Muscle of back (tissue), 11 donors: ENCODE results near the gene XG. TPM values are rescaled to one million over a fixed set of nuclear protein-coding genes. Genes with fewer than 3 reads are reported as not detected.
"Not testable (repeated sequence)": the region's sequence is repeated elsewhere in the genome, so short reads cannot be mapped to it uniquely, and the experiment has no call there.

Experiments used
- DNase-seq, 3 donors: peaks; one replicate each; pipeline versions ENCODE4 v3.0.0 to v3.0.0-alpha.2; 2013
- polyA plus RNA-seq, 10 donors: library from polyadenylated mRNA; unstranded; fragments of 120-200 nt; gene quantifications; one replicate each; pipeline ENCODE4 v1.2.1, GENCODE V29; 2013; ENCODE audit not compliant: insufficient read length in 10 of 10

XG gene
- polyA plus RNA-seq, 10 donors: 1.0 to 3.3 (median 1.7) TPM

DNA sequence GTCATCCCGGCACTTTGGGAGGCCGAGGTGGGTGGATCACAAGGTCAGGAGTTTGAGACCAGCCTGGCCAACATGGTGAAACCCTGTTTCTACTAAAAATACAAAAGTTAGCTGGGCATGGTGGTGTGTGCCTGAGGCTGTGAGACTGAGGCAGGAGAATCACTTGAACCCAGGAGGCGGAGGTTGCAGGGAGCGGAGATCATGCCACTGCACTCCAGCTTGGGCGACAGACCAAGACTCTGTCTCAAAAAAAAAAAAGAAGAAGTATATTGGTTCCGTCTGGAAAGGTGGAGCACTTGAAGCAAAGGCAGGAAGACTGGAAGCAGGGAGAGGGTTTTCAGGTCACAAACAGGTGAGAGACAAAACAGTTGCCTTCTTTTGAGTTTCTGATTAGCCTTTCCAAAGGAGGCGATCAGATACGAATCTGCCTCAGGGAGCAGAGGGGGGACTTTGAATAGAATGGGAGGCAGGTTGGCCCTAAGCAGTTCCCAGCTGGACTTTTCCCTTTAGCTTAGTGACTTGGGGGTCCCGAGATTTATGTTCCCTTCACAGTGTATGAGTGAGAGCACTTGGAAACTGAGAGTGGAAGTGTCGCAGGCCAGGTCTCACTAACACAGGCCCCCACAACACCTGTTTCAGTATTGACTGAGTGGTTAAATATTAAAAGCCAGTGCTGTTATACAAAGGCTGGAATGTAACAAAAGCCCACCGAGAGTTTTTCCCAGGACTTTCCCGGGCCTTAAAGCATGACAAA is 28.8 kb downstream of the XG start:
- DNase-seq: not testable (repeated sequence)

DNA sequence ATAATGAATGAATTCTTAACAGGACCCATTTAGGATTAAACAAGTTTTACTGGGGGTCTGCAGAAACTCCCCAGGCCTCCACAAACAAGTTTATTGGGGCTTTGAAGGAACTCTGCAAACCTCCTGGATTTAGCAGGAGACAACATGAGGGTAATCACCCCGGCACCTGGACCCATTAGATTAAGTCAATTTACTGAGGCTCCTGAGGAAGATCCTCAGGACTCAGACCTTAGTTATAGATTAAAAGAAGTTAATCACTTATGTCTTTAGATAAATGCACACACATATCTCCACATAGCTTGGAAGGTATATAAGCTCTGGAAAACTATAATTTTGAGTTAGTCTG is 29.4 kb downstream of the XG start:
- DNase-seq: no peak

DNA sequence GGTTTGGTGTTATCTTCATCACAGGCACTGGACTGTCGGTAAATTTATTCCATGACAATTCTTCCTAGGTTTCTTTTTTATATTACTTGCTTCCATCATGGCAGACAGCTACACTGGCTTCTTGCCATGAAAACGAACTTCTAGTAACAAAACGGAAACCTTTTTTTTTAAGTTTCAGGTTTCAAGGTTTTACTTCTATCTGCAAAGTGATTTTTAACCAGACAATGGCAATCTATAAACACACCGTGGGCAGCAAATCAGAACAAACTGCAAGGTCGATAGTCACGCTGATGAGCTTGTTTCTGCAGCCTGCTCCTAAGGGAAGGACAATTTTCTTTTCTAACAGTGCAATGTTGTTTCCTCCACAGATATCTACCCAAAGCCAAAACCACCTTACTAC is 29.9 kb downstream of the XG start:
- DNase-seq: no peak

DNA sequence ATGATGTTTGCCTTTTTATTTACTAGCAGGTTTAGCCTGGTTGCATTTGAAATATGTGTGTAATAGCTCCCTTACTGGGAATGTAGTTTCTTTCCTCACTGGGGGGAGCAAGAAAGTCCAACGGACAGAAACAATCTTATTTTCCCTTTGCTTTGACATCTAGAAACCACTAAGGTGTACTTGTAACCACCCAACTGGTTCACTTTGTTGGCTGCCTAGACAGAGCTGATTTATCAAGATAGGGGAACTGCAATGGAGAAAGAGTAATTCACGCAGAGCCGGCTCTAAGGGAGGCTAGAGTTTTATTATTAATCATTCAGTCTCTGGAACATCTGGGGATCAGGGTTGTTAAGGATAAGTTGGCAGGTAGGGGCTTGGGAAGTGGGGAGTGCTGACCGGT is 30.3 kb downstream of the XG start:
- DNase-seq: no peak

DNA sequence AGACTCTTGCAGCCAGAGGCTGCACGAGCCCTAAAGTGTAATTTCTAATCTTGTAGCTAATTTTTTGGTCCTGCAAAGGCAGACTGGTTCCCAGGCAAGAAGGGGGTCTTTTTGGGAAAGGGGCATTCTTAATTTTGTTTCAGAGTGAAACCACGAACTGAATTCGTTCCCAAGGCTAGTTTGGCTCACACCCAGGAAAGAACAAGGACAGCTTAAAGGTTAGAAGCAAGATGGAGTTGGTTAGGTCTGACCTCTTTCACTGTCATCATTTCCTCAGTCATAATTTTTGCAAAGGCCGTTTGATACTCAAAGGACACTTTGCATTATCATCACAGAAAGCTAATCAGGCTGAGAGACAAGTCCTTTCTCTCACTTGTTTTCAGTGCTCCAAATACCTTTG is 30.9 kb downstream of the XG start:
- DNase-seq: no peak

DNA sequence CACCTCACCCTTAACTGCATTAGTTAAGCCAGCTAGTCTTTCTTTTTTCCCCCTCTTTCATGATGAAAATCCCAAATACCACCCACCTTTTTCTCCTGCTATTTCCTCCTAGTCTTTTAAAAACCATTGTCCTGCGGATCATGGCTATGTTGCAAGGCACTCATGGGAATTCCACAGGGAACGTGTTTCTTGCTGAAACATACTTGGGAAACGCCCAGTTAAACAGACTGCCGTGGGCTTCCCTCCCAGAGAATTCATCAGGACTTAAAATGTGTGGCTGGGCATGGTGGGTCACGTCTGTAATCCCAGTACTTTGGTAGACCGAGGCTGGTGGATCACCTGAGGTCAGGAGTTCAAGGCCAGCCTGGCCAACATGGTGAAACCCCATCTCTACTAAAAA is 32.2 kb downstream of the XG start:
- DNase-seq: no peak

DNA sequence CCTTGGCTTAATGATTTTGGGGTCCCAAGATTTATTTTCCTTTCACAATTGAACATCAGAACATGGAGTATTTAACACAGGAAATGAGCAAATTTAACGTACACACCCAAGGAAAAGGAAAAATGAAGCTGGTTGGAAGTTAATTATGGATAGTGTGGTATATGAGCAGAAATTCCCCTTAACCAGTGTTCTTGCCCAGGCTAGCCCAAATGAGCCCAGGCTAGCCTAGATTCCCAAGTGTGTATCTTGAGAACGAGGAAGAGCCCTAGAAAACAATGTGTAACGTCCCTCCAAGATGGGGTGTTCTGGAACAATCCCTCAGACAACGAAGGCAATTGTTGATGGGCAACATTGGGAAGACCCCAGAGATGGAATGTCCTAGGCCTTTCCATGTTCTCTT is 33.7 kb downstream of the XG start:
- DNase-seq: no peak

DNA sequence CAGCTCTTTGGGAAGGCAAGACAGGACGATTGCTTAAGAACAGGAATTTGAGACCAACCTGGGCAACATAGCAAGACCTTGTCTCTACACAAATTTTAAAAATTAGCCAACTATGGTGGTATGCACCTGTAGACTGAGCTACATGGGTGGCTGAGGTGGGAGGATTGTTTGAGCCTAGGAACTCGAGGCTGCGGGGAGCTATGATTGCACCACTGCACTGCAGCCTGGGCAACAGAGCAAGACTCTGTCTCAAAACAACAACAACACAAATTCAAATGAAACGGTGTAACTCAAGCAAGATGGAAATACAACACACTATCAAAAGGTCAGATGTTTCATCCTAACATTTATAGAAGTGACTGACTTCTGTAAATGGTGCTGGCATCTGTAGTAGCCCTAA is 37.1 kb downstream of the XG start:
- no peak for DNase-seq

DNA sequence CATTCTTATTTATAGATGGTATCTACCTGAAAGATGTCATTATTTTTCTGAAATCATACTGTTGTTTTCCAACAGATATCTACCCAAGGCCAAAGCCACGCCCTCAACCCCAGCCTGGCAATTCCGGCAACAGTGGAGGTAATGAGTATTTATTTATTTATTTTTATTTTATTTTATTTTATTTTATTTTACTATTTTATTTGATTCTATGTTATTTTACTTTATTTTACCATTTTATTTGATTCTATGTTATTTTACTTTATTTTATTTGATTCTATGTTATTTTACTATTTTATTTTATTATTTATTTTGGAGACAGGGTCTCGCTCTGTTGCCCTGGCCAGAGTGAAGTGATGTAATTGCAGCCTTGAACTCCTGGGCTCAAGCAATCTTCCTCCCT is 37.7 kb downstream of the XG start:
- DNase-seq: no peak

DNA sequence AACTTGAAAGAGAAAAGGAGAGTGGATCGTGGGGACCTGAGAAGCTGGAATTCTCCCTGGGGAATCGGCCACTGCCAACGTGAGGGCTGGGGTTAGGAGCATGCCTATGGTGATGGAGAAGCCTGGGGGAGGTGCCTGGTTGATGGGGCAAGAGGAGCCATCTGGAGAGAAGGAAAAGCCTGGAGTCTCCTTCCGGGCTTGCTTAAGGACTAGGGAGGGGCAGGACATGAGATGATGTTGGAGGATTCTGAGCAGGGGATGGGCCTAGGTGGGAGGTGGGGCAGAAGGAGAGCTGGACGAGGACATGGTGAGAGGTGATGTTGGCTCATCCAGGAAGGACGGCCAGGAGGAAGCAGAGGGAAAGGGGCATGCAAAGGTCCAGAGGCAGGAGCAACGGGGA is 41.9 kb downstream of the XG start:
- DNase-seq: no peak

DNA sequence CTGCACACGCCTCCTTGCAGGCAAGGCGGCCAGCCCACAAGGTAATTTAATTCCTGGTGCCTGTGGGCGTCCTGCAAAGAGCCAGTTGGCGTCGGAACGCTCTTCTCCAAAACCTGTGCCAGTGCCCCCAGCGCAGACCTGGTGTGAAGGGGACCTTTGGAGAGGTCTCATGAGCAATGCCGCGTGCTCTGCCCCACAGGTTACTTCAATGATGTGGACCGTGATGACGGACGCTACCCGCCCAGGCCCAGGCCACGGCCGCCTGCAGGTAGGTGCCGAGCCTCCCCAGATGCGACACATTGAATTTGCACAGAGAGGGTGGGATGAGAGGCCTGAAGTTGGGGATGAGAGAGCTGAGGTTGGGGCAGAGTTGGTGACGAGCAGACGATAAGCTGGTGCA is 42.5 kb downstream of the XG start:
- DNase-seq: no peak

DNA sequence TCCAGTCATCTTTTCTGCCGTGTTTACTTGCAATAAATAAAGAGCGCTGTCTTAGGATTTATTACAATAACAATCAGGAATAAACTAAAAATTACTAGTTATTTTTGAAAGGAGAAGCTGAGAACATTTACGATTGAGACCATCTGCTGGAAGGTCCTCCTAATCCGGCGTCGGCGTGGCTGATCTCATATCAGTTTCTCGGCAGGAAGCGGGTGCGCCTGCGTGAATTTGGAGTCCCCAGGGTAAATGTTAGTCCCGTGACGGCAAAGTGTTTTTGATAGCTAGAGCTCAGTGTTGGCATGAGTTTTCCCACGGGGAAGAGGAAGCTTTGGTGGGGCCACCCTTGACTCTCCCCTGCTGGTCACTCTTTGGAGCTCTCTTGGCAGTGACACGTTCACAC is 45.0 kb downstream of the XG start:
- DNase-seq: not testable (repeated sequence)

DNA sequence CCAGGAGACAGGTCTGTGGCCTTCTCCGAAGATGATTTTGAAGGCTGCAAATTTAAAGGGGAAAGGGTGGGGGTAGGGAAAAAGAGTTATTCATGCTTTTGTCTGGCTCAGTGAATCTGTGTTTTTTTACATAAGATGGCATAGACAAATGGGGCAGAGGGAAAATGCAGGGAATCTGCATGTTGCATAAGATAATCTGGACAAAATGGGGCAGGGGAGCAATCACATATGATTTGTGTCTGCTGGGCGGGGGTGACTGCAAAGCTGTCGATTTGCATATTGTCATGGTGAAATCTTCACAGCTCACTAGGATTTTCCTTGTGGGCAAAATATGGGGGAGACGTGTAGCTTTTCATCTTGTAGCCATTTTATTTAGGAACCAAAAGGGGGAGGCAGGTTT is 47.5 kb downstream of the XG start:
- no peak for DNase-seq

DNA sequence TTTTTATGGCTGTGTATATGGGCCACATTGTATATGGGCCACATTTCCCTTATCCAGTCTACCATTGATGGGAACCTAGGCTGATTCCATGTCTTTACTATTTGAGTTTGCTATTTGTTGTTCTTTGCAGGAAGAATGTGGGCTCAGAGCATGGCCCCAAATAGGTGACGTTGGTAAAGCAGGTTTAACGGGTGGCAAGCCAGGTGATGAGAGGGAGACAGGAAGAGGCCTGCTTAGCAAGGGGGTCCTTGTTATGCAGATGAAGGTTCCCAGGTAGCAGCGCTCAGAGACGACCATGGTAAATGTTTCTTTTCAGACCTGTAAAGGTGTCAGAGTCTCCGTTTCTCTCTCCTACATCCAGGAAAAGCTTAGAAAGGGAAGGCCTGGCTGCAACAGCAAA is 48.1 kb downstream of the XG start:
- DNase-seq: not testable (repeated sequence)

DNA sequence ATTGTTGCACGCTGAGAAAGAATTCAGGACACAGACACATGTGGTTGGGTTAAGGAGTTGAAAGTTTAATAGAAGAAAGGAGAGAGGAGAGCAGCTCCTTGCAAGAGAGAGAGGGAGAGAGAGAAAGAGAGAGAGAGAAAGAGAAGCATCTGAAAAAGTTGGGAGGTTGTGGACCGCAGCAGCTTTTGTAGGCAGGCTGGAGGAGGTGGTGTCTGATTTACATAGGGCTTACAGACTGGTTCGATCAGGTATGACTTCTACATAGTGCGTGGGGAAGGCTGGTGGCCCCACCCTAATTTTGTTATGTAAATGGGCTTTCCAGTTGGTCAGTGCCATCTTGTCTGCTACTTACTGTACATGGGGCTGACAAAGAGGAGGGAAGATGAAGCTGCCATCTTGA is 49.4 kb downstream of the XG start:
- no peak for DNase-seq

DNA sequence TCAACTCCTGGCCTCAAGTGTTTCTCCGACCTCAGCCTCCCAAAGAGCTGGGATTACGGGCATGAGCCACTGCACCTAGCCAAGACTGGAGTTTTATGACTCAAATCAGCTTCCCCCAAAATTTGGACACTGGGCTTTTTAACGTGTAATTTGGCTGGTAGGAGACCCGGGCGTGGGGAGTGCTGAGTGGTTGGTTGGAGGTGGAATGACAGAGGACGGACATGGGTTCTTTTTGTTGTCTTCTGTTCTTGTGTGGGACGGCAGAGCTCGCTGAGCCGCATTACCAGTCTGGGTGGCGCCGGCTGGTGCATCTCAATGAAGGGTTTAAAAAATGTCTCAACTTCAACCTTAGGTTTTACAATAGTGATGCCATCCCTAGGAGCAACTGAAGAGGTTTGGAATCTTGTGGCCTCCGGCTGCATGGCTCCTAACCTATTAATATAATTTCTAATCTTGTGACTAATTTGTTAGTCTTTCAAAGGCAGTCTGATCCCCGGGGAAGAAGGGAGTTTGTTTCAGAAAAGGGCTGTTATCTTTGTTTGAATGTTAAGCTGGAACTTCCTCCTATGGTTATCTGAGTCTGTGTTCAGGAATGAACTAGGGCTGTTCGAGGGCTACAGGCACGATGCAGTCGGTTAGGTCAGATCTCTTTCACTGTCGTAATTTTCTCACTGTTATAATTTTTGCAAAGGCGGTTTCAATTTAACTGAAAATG is 50.7 kb downstream of the XG start:
- not testable (repeated sequence) for DNase-seq

DNA sequence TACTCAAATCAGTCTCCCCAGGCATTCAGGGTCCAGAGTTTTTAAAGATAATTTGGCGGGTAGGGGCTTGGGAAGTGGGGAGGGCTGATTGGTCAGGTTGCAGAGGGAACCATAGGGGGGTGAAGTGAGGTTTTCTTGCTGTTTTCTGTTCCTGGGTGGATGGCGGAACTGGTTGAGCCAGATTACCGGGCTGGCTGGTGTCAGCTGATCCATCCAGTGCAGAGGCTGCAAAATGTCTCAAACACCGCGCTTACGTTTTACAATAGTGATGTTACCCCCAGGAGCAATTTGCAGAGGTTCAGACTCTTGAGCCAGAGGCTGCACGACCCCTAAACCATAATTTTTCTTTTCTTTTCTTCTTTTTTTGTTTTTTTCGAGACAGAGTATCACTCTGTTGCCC is 51.6 kb downstream of the XG start:
- DNase-seq: not testable (repeated sequence)

DNA sequence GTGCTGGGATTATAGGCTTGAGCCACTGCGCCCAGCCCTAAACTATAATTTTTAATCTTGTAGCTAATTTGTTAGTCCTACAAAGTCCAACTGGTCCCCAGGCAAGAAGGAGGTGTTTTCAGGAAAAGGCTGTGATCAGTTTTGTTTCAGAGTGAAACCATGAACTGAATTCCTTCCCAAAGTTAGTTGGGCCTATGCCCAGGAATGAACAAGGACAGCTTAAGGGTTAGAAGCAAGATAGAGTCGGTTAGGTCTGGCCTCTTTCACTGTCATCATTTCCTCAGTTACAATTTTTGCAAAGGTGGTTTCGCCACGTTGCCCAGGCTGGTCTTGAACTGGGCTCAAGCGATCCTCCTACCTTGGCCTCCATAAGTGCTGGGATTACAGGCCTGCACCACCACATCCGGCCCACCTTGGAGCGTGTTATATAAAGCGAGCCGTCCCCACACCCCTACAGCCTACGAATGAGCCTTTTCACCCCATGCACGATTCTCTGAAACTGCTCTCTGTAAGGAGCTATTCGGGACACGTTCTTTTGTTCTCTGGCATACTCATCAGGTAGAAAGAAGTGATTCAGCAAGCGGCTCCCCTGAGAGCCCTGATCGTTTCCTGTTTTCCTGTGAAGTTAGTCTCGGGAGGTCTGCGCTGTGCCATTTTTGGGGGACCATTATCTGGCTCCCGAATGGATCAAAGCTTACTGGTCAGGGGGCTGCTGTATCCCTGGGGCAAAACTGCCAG is 52.4 kb downstream of the XG start:
- DNase-seq: not testable (repeated sequence)

DNA sequence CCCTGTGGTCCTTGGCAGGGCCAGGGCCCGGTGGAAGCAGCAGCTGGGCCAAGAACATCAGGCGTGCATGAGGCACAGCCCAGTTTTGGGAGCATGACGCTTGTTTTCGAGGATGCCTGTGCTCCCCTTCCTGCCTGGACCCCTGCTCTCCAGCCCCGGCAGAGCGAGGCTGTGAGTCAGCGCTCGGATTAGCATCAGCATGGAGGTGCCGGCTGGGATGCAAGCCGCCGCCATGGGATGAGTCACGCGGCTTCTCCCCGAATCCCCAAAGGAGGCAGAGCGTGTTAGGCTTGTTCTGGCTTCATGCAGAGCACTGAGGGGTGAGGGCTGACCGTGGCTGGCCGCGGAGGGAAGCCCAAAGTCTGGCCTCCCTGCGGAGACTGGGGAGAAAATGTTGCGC is 53.0 kb downstream of the XG start:
- peak; percentile 38 to 46 (median 41) for DNase-seq

DNA sequence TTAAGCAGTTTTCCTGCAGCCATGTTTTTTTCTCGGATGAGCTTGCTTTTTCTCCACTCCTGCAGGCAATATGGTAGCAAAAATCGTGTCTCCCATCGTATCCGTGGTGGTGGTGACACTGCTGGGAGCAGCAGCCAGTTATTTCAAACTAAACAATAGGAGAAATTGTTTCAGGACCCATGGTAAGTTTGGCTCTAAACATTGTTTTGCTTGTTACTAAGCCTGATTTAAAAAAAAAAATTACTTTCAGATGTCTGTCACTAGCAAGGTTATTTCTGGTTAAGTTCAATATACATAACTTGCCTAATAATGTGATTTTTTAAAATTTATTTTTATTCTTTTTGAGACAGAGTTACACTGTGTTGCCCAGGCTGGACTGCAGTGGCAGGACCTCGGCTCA is 59.4 kb downstream of the XG start:
- no peak for DNase-seq

DNA sequence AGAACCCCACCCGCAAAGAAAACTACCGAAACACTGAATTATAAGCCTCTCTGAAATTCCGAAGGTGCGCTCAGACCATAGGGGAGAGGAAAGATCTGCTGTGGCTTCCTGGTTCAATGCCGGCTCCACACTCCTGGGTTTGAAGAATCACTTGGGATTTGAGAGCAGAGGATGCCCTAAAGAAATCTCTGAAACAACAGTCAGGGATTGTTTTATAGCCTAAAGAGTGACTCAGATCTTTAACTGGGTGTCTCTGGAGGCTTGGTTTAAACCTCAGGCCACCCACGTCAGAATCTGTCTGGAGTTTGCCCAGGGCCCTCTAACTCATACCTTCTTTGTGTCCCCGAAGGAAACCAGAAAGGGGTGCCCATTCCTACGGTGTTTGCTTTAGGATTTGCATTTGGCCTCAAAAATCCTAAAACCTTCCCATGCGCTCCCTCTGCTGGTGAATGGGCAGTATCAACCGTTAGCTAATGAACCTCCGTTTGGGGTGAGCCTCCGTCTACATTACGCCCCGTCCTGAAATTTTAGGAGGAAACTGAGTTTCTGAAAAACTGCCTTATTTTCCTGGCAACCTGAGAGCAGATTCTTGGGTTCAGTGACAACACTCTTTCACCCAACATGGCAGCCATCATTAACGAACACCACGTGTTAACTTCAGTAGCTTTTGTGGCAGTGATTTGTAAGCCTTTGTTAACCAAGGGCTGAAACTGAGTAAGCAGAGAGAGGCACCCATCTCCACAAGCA is 60.5 kb downstream of the XG start:
- peak; percentile 38 to 57 (median 45) for DNase-seq

DNA sequence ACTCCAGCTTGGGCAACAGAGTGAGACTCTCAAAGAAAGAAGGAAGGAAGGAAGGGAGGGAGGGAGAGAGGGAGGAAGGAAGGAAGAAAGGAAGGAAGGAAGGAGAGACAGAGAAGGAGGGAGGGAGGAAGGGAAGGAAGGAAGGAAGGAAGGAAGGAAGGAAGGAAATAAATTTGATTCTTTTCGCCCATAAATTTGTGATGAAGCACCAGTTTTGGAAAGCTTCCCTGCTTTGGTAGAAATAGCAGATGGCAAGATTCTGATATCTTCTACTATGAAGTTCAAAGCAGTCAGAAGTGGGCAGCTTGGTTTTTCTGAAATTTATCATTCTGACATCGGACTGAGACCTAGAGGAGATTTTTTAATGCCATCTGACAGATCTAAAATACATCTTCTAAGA is 65.2 kb downstream of the XG start:
- no peak for DNase-seq
